ENCODE results near the gene LILRA6. TPM values are rescaled to one million over a fixed set of nuclear protein-coding genes. Genes with fewer than 3 reads are reported as not detected.
"Not testable (repeated sequence)": the region's sequence is repeated elsewhere in the genome, so short reads cannot be mapped to it uniquely, and the experiment has no call there.

Gene LILRA6
- total and polyA plus RNA-seq, 4 experiments from 2014 or later = 0.73 to 2.9 (median 1.2) TPM; not detected in 1

- ChIA-PET CTCF (ENCODE audit: partially characterized antibody) (interaction anchor here (1.1 kb wide), 1 partner anchor 63 kb away, joined by 4 read pairs; no protein-coding TSS in a partner anchor), POLR2A (ENCODE audit: partially characterized antibody) (no interaction called here)
- Mint-ChIP-seq H3K36me3 (no peaks in the 10 kb centered on the region), H3K4me1 (peaks cover 0 to 7% (median 3%) of the 10 kb centered on the region in 4 donors), H3K27me3 (peaks cover 18 to 21% of the 10 kb centered on the region in 2 donors), H3K27ac (no peak overlapping the region), H3K4me3 (peak overlapping the region in 1 of 8 donors; percentile 41), H3K9me3 (no peaks in the 10 kb centered on the region)
- intact Hi-C loops (cut with micrococcal nuclease) = loop anchor here (1.0 kb wide), 2 partner anchors 42 to 63 kb away; partner anchors contain the start of gene MBOAT7
- Histone ChIP-seq H3K27me3 (ENCODE audit: insufficient read depth, low read length) (no peaks in the 10 kb centered on the region), H3K9me3 (ENCODE audit: control insufficient read depth in 1 of 2, low read length in 2 of 2) (no peaks in the 10 kb centered on the region), H3K36me3 (ENCODE audit: insufficient read depth, low read length) (no peaks in the 10 kb centered on the region), H3K4me1 (ENCODE audit: insufficient read depth, low read length) (peaks cover 6% of the 10 kb centered on the region), H3K27ac (ENCODE audit: low read depth, low read length) (no peak overlapping the region), H3K4me3 (ENCODE audit: low read length in 2 of 2) (no peak overlapping the region)
- DNase-seq = peak; percentile 59 to 83 (median 75)
Measured at GRCh38 chr19:54231077-54231931, 11.3 kb downstream of the LILRA6 start.

GRCh38 chr19:54230031-54230430, 12.6 kb downstream of the LILRA6 start:
- DNase-seq = no peak
- Mint-ChIP-seq H3K27ac (no peak overlapping the region), H3K27me3 (peaks cover 18 to 21% of the 10 kb centered on the region in 2 donors), H3K4me3 (no peak overlapping the region), H3K36me3 (no peaks in the 10 kb centered on the region), H3K4me1 (peaks cover 0 to 7% (median 3%) of the 10 kb centered on the region in 4 donors), H3K9me3 (no peaks in the 10 kb centered on the region)
- CTCF ChIA-PET (ENCODE audit: partially characterized antibody) = no interaction called here
- Histone ChIP-seq H3K27ac (ENCODE audit: low read depth, low read length) (no peak overlapping the region), H3K9me3 (ENCODE audit: control insufficient read depth in 1 of 2, low read length in 2 of 2) (no peaks in the 10 kb centered on the region), H3K27me3 (ENCODE audit: insufficient read depth, low read length) (no peaks in the 10 kb centered on the region), H3K4me1 (ENCODE audit: insufficient read depth, low read length) (peaks cover 6% of the 10 kb centered on the region), H3K36me3 (ENCODE audit: insufficient read depth, low read length) (no peaks in the 10 kb centered on the region), H3K4me3 (ENCODE audit: low read length in 2 of 2) (no peak overlapping the region)
- POLR2A ChIA-PET (ENCODE audit: partially characterized antibody) = no interaction called here
- intact Hi-C loops (cut with micrococcal nuclease) = no loop called here

GRCh38 chr19:54229146-54229545, 13.4 kb downstream of the LILRA6 start:
- no peak overlapping the region for H3K27ac Mint-ChIP-seq
- no peaks in the 10 kb centered on the region for H3K9me3 ChIP-seq (ENCODE audit: control insufficient read depth in 1 of 2, low read length in 2 of 2)
- POLR2A ChIA-PET (ENCODE audit: partially characterized antibody) = no interaction called here

GRCh38 chr19:54224619-54225018, 18.0 kb downstream of the LILRA6 start:
- DNase-seq; H3K36me3 Mint-ChIP-seq; H3K4me3 Mint-ChIP-seq; intact Hi-C loops (cut with micrococcal nuclease); H3K36me3 ChIP-seq (ENCODE audit: insufficient read depth, low read length); H3K27me3 ChIP-seq (ENCODE audit: insufficient read depth, low read length); CTCF ChIA-PET (ENCODE audit: partially characterized antibody); POLR2A ChIA-PET (ENCODE audit: partially characterized antibody); H3K4me3 ChIP-seq (ENCODE audit: low read length in 2 of 2); H3K9me3 Mint-ChIP-seq; H3K27me3 Mint-ChIP-seq; H3K27ac ChIP-seq (ENCODE audit: low read depth, low read length); H3K4me1 ChIP-seq (ENCODE audit: insufficient read depth, low read length); H3K9me3 ChIP-seq (ENCODE audit: control insufficient read depth in 1 of 2, low read length in 2 of 2): not testable (repeated sequence)
- peaks cover 1 to 15% (median 5%) of the 10 kb centered on the region in 4 donors for H3K4me1 Mint-ChIP-seq
- peak overlapping the region in 1 of 7 donors; percentile 35 for H3K27ac Mint-ChIP-seq

More at GRCh38 chr19:54229146-54229545, 13.4 kb downstream of the LILRA6 start:
- Mint-ChIP-seq H3K9me3 (no peaks in the 10 kb centered on the region), H3K36me3 (no peaks in the 10 kb centered on the region), H3K4me3 (no peak overlapping the region), H3K4me1 (peaks cover 0 to 7% (median 3%) of the 10 kb centered on the region in 4 donors), H3K27me3 (peaks cover 18 to 21% of the 10 kb centered on the region in 2 donors)
- intact Hi-C loops (cut with micrococcal nuclease) = no loop called here
- no peak overlapping the region for H3K4me3 ChIP-seq (ENCODE audit: low read length in 2 of 2)
- H3K27ac ChIP-seq (ENCODE audit: low read depth, low read length) = no peak overlapping the region
- H3K27me3 ChIP-seq (ENCODE audit: insufficient read depth, low read length) = no peaks in the 10 kb centered on the region
- no peak for DNase-seq
- CTCF ChIA-PET (ENCODE audit: partially characterized antibody) = no interaction called here
- H3K36me3 ChIP-seq (ENCODE audit: insufficient read depth, low read length) = no peaks in the 10 kb centered on the region
- H3K4me1 ChIP-seq (ENCODE audit: insufficient read depth, low read length) = peaks cover 6% of the 10 kb centered on the region

- H3K27me3 ChIP-seq (ENCODE audit: insufficient read depth, low read length); H3K4me3 ChIP-seq (ENCODE audit: low read length in 2 of 2); H3K9me3 Mint-ChIP-seq; CTCF ChIA-PET (ENCODE audit: partially characterized antibody); intact Hi-C loops (cut with micrococcal nuclease); H3K4me1 ChIP-seq (ENCODE audit: insufficient read depth, low read length); H3K27ac ChIP-seq (ENCODE audit: low read depth, low read length); H3K36me3 Mint-ChIP-seq; POLR2A ChIA-PET (ENCODE audit: partially characterized antibody); H3K4me3 Mint-ChIP-seq; DNase-seq; H3K27me3 Mint-ChIP-seq; H3K9me3 ChIP-seq (ENCODE audit: control insufficient read depth in 1 of 2, low read length in 2 of 2); H3K36me3 ChIP-seq (ENCODE audit: insufficient read depth, low read length): not testable (repeated sequence)
- Mint-ChIP-seq H3K27ac (peak overlapping the region in 2 of 7 donors; percentile 9 to 69), H3K4me1 (peaks cover 1 to 15% (median 5%) of the 10 kb centered on the region in 4 donors)
Measured at GRCh38 chr19:54223937-54224281, 18.7 kb downstream of the LILRA6 start.

- H3K4me1 Mint-ChIP-seq = peaks cover 1 to 15% (median 5%) of the 10 kb centered on the region in 4 donors
- H3K9me3 ChIP-seq (ENCODE audit: control insufficient read depth in 1 of 2, low read length in 2 of 2); DNase-seq; H3K4me3 ChIP-seq (ENCODE audit: low read length in 2 of 2); H3K36me3 Mint-ChIP-seq; CTCF ChIA-PET (ENCODE audit: partially characterized antibody); H3K36me3 ChIP-seq (ENCODE audit: insufficient read depth, low read length); H3K27me3 Mint-ChIP-seq; H3K27ac ChIP-seq (ENCODE audit: low read depth, low read length); H3K9me3 Mint-ChIP-seq; intact Hi-C loops (cut with micrococcal nuclease); H3K27me3 ChIP-seq (ENCODE audit: insufficient read depth, low read length); POLR2A ChIA-PET (ENCODE audit: partially characterized antibody); H3K4me1 ChIP-seq (ENCODE audit: insufficient read depth, low read length): not testable (repeated sequence)
- peak overlapping the region in 4 of 7 donors; percentile 53 to 69 (median 65) for H3K27ac Mint-ChIP-seq
- H3K4me3 Mint-ChIP-seq = peak overlapping the region in 3 of 8 donors; percentile 48 to 84 (median 66)
Measured at GRCh38 chr19:54223277-54223936, 19.2 kb downstream of the LILRA6 start.

- not testable (repeated sequence) for H3K9me3 Mint-ChIP-seq, DNase-seq
- peaks cover 1 to 15% (median 5%) of the 10 kb centered on the region in 4 donors for H3K4me1 Mint-ChIP-seq
Measured at GRCh38 chr19:54222474-54223276, 19.9 kb downstream of the LILRA6 start, which contains the start of gene LILRB3. TSS of gene LILRB3 (minus strand) at chr19:54223007. CDS start at chr19:54222976, 31 bp downstream.

More at GRCh38 chr19:54222474-54223276, 19.9 kb downstream of the LILRA6 start, which contains the start of gene LILRB3:
- CTCF ChIA-PET (ENCODE audit: partially characterized antibody); H3K4me3 ChIP-seq (ENCODE audit: low read length in 2 of 2); H3K36me3 Mint-ChIP-seq; H3K27me3 ChIP-seq (ENCODE audit: insufficient read depth, low read length); H3K36me3 ChIP-seq (ENCODE audit: insufficient read depth, low read length); intact Hi-C loops (cut with micrococcal nuclease); POLR2A ChIA-PET (ENCODE audit: partially characterized antibody); H3K27ac ChIP-seq (ENCODE audit: low read depth, low read length); H3K27me3 Mint-ChIP-seq; H3K9me3 ChIP-seq (ENCODE audit: control insufficient read depth in 1 of 2, low read length in 2 of 2); H3K4me1 ChIP-seq (ENCODE audit: insufficient read depth, low read length): not testable (repeated sequence)
- Mint-ChIP-seq H3K4me3 (peak within 1 kb of the TSS in 5 of 8 donors; percentile 9 to 84 (median 48)), H3K27ac (peak within 1 kb of the TSS in 4 of 7 donors; percentile 53 to 69 (median 65))
